ENCODE data around the gene SMARCA2.

SMARCA2 gene

GRCh38 chr9:2174306-2174705, 159.2 kb downstream of the SMARCA2 start:
- DNase-seq (ENCODE audit: low spot score): no peak

DNA sequence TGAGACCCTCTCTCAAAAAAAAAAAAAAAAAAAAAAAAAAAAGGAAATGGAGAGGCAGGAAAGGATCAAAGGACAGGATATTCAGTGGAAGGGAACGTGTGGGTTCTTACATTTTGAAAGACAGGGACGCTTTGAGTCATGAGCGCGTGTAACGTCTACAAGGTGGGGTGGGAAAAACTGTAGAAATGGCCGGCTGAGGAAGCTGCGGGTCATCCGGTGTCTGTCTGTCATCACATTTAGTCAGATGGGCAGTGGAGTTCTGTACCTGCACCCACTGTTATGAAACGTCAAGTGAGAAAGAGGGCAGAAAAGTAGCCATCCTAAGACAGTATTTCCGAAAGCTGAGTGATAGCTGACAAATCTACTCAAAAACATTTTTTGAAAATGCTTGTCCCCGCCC, 159.8 kb downstream of the SMARCA2 start:
- no peak for DNase-seq (ENCODE audit: low spot score)

- DNase-seq (ENCODE audit: low spot score): no peak
Observed at GRCh38 chr9:2177121-2177520, 162.0 kb downstream of the SMARCA2 start.

DNA sequence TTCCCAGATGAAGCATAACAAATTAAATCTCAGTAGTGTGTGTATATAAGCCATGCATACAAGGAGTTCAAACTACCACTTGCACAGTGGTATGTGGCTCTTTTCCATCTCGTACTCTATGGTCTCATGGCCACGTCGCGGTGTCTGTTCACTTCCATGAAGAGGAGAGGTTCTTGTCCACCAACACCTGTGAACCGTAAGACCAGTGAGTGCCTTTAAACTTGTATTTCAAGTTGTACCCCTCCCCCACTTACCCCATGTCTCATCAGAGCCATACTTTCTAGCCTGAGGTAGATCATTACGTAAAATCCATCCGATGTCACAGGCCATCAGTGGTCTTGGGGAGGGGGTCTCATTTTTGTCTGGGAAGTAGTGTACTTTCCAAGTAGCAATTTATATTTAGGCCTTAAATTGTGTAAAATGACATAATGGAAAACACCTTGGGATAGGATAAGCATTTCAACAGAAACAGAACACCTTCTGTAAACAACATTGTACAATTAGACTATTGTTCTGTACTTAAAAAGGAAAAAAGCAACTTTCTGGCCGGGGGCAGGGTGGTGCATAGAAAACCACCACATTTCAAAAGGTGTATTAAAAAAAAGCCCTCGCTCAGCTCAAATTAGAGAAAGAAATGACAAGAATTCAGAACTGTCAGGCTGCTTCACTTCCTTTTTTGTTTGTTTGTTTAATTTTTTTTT, 163.0 kb downstream of the SMARCA2 start:
- no peak for DNase-seq (ENCODE audit: low spot score)

DNA sequence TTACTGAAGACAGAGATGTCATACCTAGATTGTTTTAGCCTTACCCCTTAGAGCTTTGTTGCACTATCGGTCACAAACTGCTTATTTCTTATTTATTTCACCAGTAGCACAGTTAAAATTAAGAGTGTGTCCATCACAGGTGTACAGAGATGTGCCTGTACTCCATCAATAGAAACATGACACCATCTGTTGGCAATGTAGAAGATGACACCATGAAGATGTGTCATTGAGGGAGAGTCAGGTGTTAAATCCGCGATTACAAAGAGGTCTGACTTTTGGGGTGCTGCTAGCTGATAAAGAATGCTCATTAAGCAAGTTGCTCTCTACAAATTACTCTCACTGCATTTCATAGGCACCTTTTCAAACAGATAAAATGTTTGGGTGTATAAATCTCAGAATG, 164.4 kb downstream of the SMARCA2 start:
- DNase-seq (ENCODE audit: low spot score): no peak

DNA sequence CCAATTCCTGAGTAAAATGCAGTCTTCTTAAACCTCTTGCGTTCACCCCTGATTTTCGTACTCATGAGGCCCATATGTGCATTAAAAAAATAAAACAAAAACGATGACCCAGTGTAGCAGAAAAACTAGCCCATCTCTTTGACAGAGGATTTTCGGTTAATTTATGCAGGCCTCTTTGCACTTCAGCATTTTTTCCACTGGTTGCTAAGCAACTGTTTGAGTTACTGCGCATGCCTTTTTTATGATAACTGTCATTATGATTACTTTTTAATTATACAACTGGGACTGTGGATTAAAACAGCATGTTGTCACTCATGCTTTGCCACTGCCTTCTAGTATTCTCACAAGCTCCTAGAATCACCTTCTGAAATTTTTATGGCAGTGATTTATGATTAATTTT, 165.0 kb downstream of the SMARCA2 start:
- no peak for DNase-seq (ENCODE audit: low spot score)

GRCh38 chr9:2180704-2181103, 165.6 kb downstream of the SMARCA2 start:
- no peak for DNase-seq (ENCODE audit: low spot score)

DNA sequence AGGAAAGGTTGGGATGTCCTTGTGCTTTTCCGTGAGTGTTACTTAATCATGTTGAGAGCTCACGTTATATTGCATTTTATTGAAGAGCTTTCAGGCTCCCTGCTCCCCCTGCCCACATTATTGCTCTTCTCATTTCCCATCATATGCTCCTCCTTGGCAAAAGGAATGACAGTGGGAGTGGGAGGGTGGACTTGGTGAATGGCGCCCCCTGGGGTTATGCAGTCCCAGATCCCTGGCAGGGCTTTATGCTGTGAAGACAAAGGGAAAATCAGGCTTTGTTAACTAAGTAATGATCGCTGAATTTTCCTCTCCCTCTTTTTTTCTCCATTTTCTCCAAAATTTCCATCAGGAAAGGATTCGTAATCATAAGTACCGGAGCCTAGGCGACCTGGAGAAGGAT, 166.6 kb downstream of the SMARCA2 start:
- DNase-seq (ENCODE audit: low spot score): no peak

- no peak for DNase-seq (ENCODE audit: low spot score)
Observed at GRCh38 chr9:2190939-2191608, 175.9 kb downstream of the SMARCA2 start.

GRCh38 chr9:2191609-2191972, 176.4 kb downstream of the SMARCA2 start:
- DNase-seq (ENCODE audit: low spot score): no peak

DNA sequence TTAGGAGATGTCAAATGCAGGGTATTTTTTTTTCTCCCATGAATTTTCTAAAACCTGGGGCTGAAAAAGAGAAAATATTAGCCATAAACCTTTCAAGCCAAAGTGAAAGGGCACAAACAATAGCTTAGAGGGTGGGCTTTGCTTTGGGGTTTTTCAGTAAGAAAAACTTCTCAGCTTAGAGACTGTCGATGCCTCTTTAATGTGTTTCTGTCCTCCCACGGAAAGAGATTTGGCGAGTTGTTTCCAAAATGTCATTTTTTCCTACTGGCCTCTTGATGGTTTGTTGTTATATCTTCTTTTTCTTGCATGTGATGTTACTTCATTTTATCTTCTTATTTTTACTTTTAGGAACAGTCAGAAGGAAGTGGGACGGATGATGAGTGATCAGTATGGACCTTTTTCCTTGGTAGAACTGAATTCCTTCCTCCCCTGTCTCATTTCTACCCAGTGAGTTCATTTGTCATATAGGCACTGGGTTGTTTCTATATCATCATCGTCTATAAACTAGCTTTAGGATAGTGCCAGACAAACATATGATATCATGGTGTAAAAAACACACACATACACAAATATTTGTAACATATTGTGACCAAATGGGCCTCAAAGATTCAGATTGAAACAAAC, 177.3 kb downstream of the SMARCA2 start:
- no peak for DNase-seq (ENCODE audit: low spot score)

- no peak for DNase-seq (ENCODE audit: low spot score)
Observed at GRCh38 chr9:2193552-2193951, 178.4 kb downstream of the SMARCA2 start.

DNA sequence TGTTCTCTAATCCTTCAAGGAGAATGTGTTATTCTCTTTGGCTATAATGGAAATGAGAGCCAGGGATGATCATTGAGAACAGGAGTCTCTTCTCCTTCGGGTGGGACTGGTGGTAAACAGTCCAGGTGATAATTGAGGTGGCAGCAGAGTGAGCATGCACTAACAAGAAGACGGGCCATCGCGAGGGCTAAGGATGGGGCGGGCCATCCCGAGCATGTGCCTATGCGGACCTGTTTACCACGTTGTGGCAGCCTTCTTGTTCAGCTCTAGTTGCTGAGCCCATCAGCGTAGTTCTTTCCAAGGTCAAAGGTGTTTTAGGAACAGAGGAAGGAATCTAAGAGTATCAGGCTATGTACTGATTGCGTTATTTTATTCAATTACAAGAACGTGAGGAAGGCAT, 180.1 kb downstream of the SMARCA2 start:
- DNase-seq (ENCODE audit: low spot score): no peak

DNA sequence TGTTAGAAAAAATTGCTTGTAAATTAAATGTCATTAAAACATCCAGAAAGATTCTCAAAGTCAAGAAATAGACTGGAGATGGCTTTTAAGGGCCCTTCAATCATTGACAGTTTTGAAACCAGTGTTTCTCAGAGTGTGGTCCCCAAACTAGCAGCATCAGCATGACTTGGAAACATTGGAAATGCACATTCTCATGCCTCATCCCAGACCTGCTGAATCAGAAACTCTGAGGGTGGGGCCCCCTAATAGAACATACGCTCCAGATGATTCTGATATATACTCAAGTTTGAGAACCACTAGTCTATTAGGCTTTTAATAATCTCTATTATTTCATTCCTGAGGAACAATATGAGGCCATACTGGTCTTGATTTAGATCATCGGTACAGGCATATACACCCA, 181.6 kb downstream of the SMARCA2 start:
- DNase-seq (ENCODE audit: low spot score): no peak

- DNase-seq (ENCODE audit: low spot score): no peak
Observed at GRCh38 chr9:2198956-2199635, 183.9 kb downstream of the SMARCA2 start.

DNA sequence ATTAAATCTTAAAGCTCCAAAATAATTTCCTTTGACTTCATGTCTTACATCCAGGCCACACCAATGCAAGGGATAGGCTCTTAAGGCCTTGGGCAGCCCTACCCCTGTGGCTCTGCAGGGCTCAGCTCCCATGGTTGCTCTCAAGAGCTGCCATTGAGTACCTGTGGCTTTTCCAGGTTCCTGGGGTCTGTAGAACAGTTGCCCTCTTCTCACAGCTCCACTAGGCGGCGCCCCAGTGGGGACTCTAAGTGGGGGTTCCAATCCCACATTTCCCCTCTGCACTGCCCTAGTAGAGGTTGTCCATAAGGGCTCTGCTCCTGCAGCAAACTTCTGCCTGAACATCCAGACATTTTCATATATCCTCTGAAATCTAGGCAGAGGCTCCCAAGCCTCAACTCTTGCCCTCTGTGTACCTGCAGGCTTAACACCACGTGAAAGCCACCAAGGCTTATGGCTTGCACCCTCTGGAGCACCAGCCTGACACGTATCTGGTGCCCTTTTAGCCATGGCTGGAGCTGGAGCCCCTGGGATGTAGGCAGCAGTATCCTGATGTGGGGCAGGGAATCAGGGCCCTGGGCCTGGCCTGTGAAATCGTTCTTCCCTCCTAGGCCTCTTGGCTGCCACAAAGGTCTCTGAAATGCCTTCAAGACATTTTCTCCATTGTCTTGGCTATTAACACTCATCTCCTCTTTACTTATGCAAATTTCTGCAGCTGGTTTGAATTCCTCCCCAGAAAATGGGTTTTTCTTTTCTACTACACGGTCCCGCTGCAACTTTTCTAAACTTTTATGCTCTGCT, 185.1 kb downstream of the SMARCA2 start:
- DNase-seq (ENCODE audit: low spot score): no peak

DNA sequence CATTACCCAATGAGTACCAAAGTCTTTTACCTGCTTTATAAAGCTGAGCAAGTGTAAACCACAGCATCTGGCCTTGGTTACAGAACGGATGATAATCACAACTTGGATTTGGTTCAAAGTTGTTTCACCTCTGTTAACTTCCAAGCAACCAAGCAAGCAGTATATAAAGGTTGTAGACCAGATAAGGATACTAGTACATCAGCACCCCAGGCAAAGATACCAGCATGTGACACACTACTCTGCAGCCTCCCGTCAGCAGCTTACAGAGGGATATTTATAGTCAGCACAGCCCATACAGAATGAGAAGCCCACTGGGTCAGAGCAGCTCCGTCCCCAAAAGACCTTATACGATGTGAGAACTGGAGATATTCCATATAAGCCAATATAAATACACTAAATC, 193.3 kb downstream of the SMARCA2 start:
- no peak for DNase-seq (ENCODE audit: low spot score)

- DNase-seq (ENCODE audit: low spot score): no peak
Observed at GRCh38 chr9:2208991-2209390, 193.8 kb downstream of the SMARCA2 start.

DNA sequence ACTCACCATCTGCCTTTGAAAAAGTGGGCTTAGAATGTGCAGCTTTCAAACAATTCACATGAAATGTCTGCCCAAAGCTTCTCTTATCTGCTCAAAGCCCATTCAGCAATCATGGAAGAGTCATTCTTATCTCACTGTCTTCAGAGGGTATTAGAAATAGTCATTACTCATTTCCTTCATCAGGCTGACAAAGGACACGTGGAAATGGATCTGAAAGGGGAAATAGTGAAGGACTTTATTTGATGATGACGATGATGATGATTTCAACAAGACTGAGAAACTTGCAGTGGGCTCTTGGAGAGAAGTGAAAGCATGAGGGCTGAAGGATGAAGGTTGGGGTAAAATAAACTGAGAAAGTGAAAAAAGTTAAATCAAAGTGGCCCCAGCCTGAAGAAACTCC, 194.3 kb downstream of the SMARCA2 start:
- DNase-seq (ENCODE audit: low spot score): no peak

DNA sequence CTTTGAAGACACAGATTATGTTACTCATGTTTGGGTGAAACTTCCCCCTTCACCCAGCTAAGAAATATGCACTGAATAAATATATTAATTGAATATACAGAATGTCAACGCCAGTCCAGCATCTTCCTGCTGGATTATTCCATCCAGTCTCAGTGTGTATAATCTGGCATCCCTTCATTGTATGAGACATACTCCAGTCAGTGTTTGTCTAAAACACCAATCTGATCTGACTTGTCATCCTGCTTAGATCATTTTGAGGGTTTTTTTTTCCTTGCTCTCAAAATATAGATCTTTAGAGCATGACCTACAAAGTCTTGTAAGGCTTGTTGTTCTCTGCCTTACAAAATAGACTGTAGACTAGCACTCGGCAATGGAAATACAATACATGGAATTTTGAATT, 195.1 kb downstream of the SMARCA2 start:
- no peak for DNase-seq (ENCODE audit: low spot score)

GRCh38 chr9:2213830-2214468, 198.8 kb downstream of the SMARCA2 start:
- DNase-seq (ENCODE audit: low spot score): no peak

DNA sequence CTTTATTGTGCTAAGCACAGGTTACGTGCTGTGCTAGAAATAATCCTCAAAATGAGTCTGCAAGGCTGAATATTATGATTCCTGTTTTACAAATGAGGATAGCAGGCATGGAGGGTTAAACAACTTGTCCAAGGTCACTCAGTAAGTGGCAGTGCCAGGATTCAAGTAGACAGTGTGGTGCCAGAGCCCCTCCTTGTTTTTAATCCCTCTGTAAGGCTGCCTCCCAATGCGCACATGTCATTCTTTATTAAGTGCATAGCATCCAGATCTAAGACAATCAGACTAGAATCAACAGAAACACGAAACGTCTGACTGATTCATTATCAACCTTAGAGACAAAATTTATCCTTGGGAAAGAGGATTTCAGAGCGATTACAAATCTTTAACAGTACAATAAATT, 199.6 kb downstream of the SMARCA2 start:
- DNase-seq (ENCODE audit: low spot score): no peak
